Measurements from ENCODE around the gene LCE1E.

DNA sequence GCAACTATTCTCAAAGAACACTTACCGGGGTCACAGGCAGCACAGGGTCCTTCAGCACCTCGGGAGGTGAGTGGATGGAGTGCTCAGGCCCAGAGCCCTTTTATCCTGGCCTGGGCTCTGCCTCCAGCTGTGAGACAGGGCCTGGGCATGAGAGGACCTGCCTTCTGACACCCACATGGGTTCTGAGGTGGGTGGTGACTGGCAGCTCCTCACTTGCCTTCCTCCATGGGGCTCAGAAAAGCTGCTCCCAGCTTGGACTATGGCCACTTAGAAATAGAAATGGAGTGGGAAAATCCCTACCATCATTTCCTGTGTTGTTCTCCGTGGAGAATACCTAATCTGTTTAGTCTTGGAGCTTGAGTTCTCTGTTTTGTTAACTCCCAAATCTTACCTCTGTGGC lies 20.5 kb downstream of the LCE1E start, which contains the start of gene LCE1C:
- TF ChIP-seq, protein P1, sequence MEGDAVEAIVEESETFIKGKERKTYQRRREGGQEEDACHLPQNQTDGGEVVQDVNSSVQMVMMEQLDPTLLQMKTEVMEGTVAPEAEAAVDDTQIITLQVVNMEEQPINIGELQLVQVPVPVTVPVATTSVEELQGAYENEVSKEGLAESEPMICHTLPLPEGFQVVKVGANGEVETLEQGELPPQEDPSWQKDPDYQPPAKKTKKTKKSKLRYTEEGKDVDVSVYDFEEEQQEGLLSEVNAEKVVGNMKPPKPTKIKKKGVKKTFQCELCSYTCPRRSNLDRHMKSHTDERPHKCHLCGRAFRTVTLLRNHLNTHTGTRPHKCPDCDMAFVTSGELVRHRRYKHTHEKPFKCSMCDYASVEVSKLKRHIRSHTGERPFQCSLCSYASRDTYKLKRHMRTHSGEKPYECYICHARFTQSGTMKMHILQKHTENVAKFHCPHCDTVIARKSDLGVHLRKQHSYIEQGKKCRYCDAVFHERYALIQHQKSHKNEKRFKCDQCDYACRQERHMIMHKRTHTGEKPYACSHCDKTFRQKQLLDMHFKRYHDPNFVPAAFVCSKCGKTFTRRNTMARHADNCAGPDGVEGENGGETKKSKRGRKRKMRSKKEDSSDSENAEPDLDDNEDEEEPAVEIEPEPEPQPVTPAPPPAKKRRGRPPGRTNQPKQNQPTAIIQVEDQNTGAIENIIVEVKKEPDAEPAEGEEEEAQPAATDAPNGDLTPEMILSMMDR (IDR thresholded peaks at IDR 0.05; ENCODE audit: borderline replicate concordance, extremely low read depth, low read length, poor library complexity, severe bottlenecking), result no peak
- TF ChIP-seq EZH2 (IDR thresholded peaks at IDR 0.05; ENCODE audit: borderline replicate concordance, low read depth, low read length, severe bottlenecking), result no peak
